ENCODE data around the gene TLE4.
"Not testable (repeated sequence)": the region's sequence is repeated elsewhere in the genome, so short reads cannot be mapped to it uniquely, and the experiment has no call there.

TLE4 gene

GRCh38 chr9:79604921-79605562 lies 33.3 kb downstream of the TLE4 start:
- DNase-seq = no peak

- DNase-seq = not testable (repeated sequence)
Observed at GRCh38 chr9:79606529-79606928, 34.8 kb downstream of the TLE4 start.

GRCh38 chr9:79609468-79610018 lies 37.8 kb downstream of the TLE4 start:
- DNase-seq = no peak

GRCh38 chr9:79610019-79610631 lies 38.4 kb downstream of the TLE4 start:
- DNase-seq = no peak

- no peak for DNase-seq
Observed at GRCh38 chr9:79610791-79611614, 39.2 kb downstream of the TLE4 start.

GRCh38 chr9:79613145-79613544 lies 41.4 kb downstream of the TLE4 start:
- no peak for DNase-seq

- no peak for DNase-seq
Observed at GRCh38 chr9:79615038-79615437, 43.3 kb downstream of the TLE4 start.

- DNase-seq = no peak
Observed at GRCh38 chr9:79616013-79616412, 44.2 kb downstream of the TLE4 start.

- no peak for DNase-seq
Observed at GRCh38 chr9:79616971-79617370, 45.2 kb downstream of the TLE4 start.

GRCh38 chr9:79617395-79617794 lies 45.6 kb downstream of the TLE4 start:
- DNase-seq = no peak

GRCh38 chr9:79619930-79620329 lies 48.2 kb downstream of the TLE4 start:
- no peak for DNase-seq

GRCh38 chr9:79621916-79622575 lies 50.3 kb downstream of the TLE4 start:
- no peak for DNase-seq

- DNase-seq = no peak
Observed at GRCh38 chr9:79623799-79624721, 52.3 kb downstream of the TLE4 start.

GRCh38 chr9:79629721-79630120 lies 58.0 kb downstream of the TLE4 start:
- no peak for DNase-seq

GRCh38 chr9:79630521-79631403 lies 59.0 kb downstream of the TLE4 start:
- DNase-seq = no peak

GRCh38 chr9:79632060-79632459 lies 60.3 kb downstream of the TLE4 start:
- DNase-seq = no peak

GRCh38 chr9:79632705-79633104 lies 60.9 kb downstream of the TLE4 start:
- DNase-seq = no peak

- DNase-seq = no peak
Observed at GRCh38 chr9:79633558-79633957, 61.8 kb downstream of the TLE4 start.

- DNase-seq = no peak
Observed at GRCh38 chr9:79637177-79637925, 65.6 kb downstream of the TLE4 start.

GRCh38 chr9:79638806-79639205 lies 67.0 kb downstream of the TLE4 start:
- DNase-seq = no peak

Measured in NCI-H1048 (cell line).